Esophagus muscularis mucosa (tissue), 4 donors: ENCODE data around the gene TAF1B.

Source experiments
- CTCF ChIP-seq, 3 experiments: fragments of 200-600 bp in 2 of 3; fragments of 450-650 bp in 1 of 3; sonication (generic) in 2 of 3; IDR thresholded peaks; one replicate each; pipeline ENCODE4 v1.5.1; 2017 to 2019; ENCODE audit warnings: antibody characterized with exemption in 3 of 3, mild to moderate bottlenecking in 2 of 3, moderate library complexity in 1 of 3
- EP300 ChIP-seq: sonication (generic); formaldehyde crosslinking; IDR thresholded peaks from one replicate; pipeline ENCODE4 v1.6.1; 2017; ENCODE audit warnings: antibody characterized with exemption
- POLR2A ChIP-seq: fragments of 450-650 bp; IDR thresholded peaks from one replicate; pipeline ENCODE4 v1.6.1; 2017; ENCODE audit warnings: antibody characterized with exemption, moderate library complexity, mild to moderate bottlenecking, low read depth
- POLR2AphosphoS5 ChIP-seq, 2 donors: sonication (generic); formaldehyde crosslinking; IDR thresholded peaks; one replicate each; pipeline ENCODE4 v1.6.1; 2017; ENCODE audit warnings: antibody characterized with exemption in 2 of 2

GRCh38 chr2:9836074-9836473, 7.2 kb upstream of the TAF1B start:
- TF ChIP-seq POLR2A (no peak), CTCF (IDR thresholded peaks at IDR 0.05) (no peak), POLR2AphosphoS5 (IDR thresholded peaks at IDR 0.05) (no peak), EP300 (no peak)
